Activated T-helper 1 cell treated with anti-CD3 and anti-CD28 coated beads, Interleukin-12 subunit alpha, Interleukin-12 subunit beta, Interleukin-2, Interleukin-4 antibody, amounts not matched to agents 30 ng/mL and 10 ng/mL and 1 ng/mL, durations not matched to agents 14 hours and 24 hours and 36 hours (primary cell): ENCODE results near the gene CLPTM1L. TPM values are rescaled to one million over a fixed set of nuclear protein-coding genes. Genes with fewer than 3 reads are reported as not detected.
"Not testable (repeated sequence)": the region's sequence is repeated elsewhere in the genome, so short reads cannot be mapped to it uniquely, and the experiment has no call there.

Source experiments
- DNase-seq: peaks from one replicate; pipeline ENCODE4 v3.0.0; 2021; ENCODE audit warnings: low spot score
- H3K27ac Mint-ChIP-seq: one replicate; pipeline ENCODE4 v1.8.0; 2021; ENCODE audit warnings: mild to moderate bottlenecking, mixed read lengths
- H3K27me3 Mint-ChIP-seq: one replicate; pipeline ENCODE4 v1.8.0; 2022; ENCODE audit warnings: mild to moderate bottlenecking, moderate library complexity, mixed read lengths; ENCODE audit not compliant: insufficient read depth
- H3K36me3 Mint-ChIP-seq: one replicate; pipeline ENCODE4 v1.8.0; 2021; ENCODE audit warnings: low read depth, mixed read lengths
- H3K4me1 Mint-ChIP-seq: one replicate; pipeline ENCODE4 v1.8.0; 2021; ENCODE audit warnings: low read depth, mixed read lengths
- H3K4me3 Mint-ChIP-seq: one replicate; pipeline ENCODE4 v1.8.0; 2021; ENCODE audit warnings: mild to moderate bottlenecking, moderate library complexity, mixed read lengths
- H3K9me3 Mint-ChIP-seq: one replicate; pipeline ENCODE4 v1.8.0; 2021; ENCODE audit warnings: mixed read lengths
- intact Hi-C: fragments of 100-400 bp; cut with micrococcal nuclease; formaldehyde crosslinking; loops from one replicate; pipeline ENCODE4 v1.15.1; 2024
- total RNA-seq: library from RNA; stranded (reverse); gene quantifications from 2 replicates; pipeline ENCODE4 v1.2.3, GENCODE V29; 2022

The CLPTM1L gene
- total RNA-seq, 1 donor from 2014 or later, result 132 TPM

- Mint-ChIP-seq H3K27me3 (peaks cover 2% of the 10 kb centered on the region), H3K9me3 (no peaks in the 10 kb centered on the region), H3K27ac (no peak overlapping the region), H3K4me3 (no peak overlapping the region), H3K36me3 (no peaks in the 10 kb centered on the region), H3K4me1 (no peaks in the 10 kb centered on the region)
- intact Hi-C loops, result no loop called here
- DNase-seq, result no peak
Observed at GRCh38 chr5:1376981-1377380, 32.1 kb upstream of the CLPTM1L start.

- H3K4me1 Mint-ChIP-seq, result no peaks in the 10 kb centered on the region
- H3K4me3 Mint-ChIP-seq, result no peak overlapping the region
- no peaks in the 10 kb centered on the region for H3K9me3 Mint-ChIP-seq
- no peak overlapping the region for H3K27ac Mint-ChIP-seq
- no peak for DNase-seq
- intact Hi-C loops, result no loop called here
- peaks cover 2% of the 10 kb centered on the region for H3K27me3 Mint-ChIP-seq
- no peaks in the 10 kb centered on the region for H3K36me3 Mint-ChIP-seq
Observed at GRCh38 chr5:1375871-1376810, 31.2 kb upstream of the CLPTM1L start.

GRCh38 chr5:1374679-1375055 lies 29.8 kb upstream of the CLPTM1L start:
- Mint-ChIP-seq H3K27me3 (peaks cover 2% of the 10 kb centered on the region), H3K36me3 (no peaks in the 10 kb centered on the region), H3K4me1 (no peaks in the 10 kb centered on the region), H3K27ac (no peak overlapping the region), H3K9me3 (no peaks in the 10 kb centered on the region), H3K4me3 (no peak overlapping the region)
- no peak for DNase-seq
- intact Hi-C loops, result no loop called here

- no peak overlapping the region for H3K4me3 Mint-ChIP-seq
- no peak overlapping the region for H3K27ac Mint-ChIP-seq
- H3K27me3 Mint-ChIP-seq, result peaks cover 2% of the 10 kb centered on the region
- H3K4me1 Mint-ChIP-seq, result no peaks in the 10 kb centered on the region
- intact Hi-C loops, result no loop called here
- no peak for DNase-seq
- H3K9me3 Mint-ChIP-seq, result no peaks in the 10 kb centered on the region
- no peaks in the 10 kb centered on the region for H3K36me3 Mint-ChIP-seq
Observed at GRCh38 chr5:1374030-1374678, 29.3 kb upstream of the CLPTM1L start.

- H3K4me3 Mint-ChIP-seq, H3K4me1 Mint-ChIP-seq, H3K27ac Mint-ChIP-seq, H3K36me3 Mint-ChIP-seq, intact Hi-C loops, H3K27me3 Mint-ChIP-seq, DNase-seq, H3K9me3 Mint-ChIP-seq: not testable (repeated sequence)
Observed at GRCh38 chr5:1371972-1372342, 27.1 kb upstream of the CLPTM1L start.

GRCh38 chr5:1371218-1371971 lies 26.5 kb upstream of the CLPTM1L start:
- H3K4me1 Mint-ChIP-seq, result no peaks in the 10 kb centered on the region
- intact Hi-C loops, result no loop called here
- no peaks in the 10 kb centered on the region for H3K9me3 Mint-ChIP-seq
- H3K27ac Mint-ChIP-seq, result no peak overlapping the region
- no peaks in the 10 kb centered on the region for H3K36me3 Mint-ChIP-seq
- no peak for DNase-seq
- H3K4me3 Mint-ChIP-seq, result no peak overlapping the region
- no peaks in the 10 kb centered on the region for H3K27me3 Mint-ChIP-seq

GRCh38 chr5:1370006-1370405 lies 25.1 kb upstream of the CLPTM1L start:
- Mint-ChIP-seq H3K36me3 (no peaks in the 10 kb centered on the region), H3K4me3 (no peak overlapping the region)
- intact Hi-C loops, result no loop called here

GRCh38 chr5:1368756-1369155 lies 23.9 kb upstream of the CLPTM1L start:
- H3K27ac Mint-ChIP-seq, result no peak overlapping the region
- DNase-seq, result no peak
- no peaks in the 10 kb centered on the region for H3K9me3 Mint-ChIP-seq
- no peaks in the 10 kb centered on the region for H3K4me1 Mint-ChIP-seq
- H3K36me3 Mint-ChIP-seq, result no peaks in the 10 kb centered on the region
- intact Hi-C loops, result no loop called here
- H3K27me3 Mint-ChIP-seq, result peaks cover 3% of the 10 kb centered on the region
- no peak overlapping the region for H3K4me3 Mint-ChIP-seq

More at GRCh38 chr5:1370006-1370405, 25.1 kb upstream of the CLPTM1L start:
- DNase-seq, result no peak
- peaks cover 2% of the 10 kb centered on the region for H3K27me3 Mint-ChIP-seq
- H3K9me3 Mint-ChIP-seq, result no peaks in the 10 kb centered on the region
- no peak overlapping the region for H3K27ac Mint-ChIP-seq
- H3K4me1 Mint-ChIP-seq, result no peaks in the 10 kb centered on the region

GRCh38 chr5:1368236-1368635 lies 23.3 kb upstream of the CLPTM1L start:
- intact Hi-C loops, result no loop called here
- no peaks in the 10 kb centered on the region for H3K4me1 Mint-ChIP-seq
- H3K27me3 Mint-ChIP-seq, result peaks cover 3% of the 10 kb centered on the region
- no peaks in the 10 kb centered on the region for H3K36me3 Mint-ChIP-seq
- H3K4me3 Mint-ChIP-seq, result no peak overlapping the region
- H3K27ac Mint-ChIP-seq, result no peak overlapping the region
- H3K9me3 Mint-ChIP-seq, result no peaks in the 10 kb centered on the region
- no peak for DNase-seq

- no peaks in the 10 kb centered on the region for H3K9me3 Mint-ChIP-seq
- intact Hi-C loops, result no loop called here
Observed at GRCh38 chr5:1367149-1367548, 22.2 kb upstream of the CLPTM1L start.

GRCh38 chr5:1366514-1366913 lies 21.6 kb upstream of the CLPTM1L start:
- H3K36me3 Mint-ChIP-seq, result no peaks in the 10 kb centered on the region
- no peak overlapping the region for H3K27ac Mint-ChIP-seq
- H3K27me3 Mint-ChIP-seq, result peaks cover 6% of the 10 kb centered on the region
- H3K4me3 Mint-ChIP-seq, result no peak overlapping the region
- DNase-seq, result no peak
- intact Hi-C loops, result no loop called here
- no peaks in the 10 kb centered on the region for H3K4me1 Mint-ChIP-seq
- no peaks in the 10 kb centered on the region for H3K9me3 Mint-ChIP-seq

More at GRCh38 chr5:1367149-1367548, 22.2 kb upstream of the CLPTM1L start:
- no peak for DNase-seq
- Mint-ChIP-seq H3K27me3 (peaks cover 6% of the 10 kb centered on the region), H3K27ac (no peak overlapping the region), H3K36me3 (no peaks in the 10 kb centered on the region), H3K4me3 (no peak overlapping the region), H3K4me1 (no peaks in the 10 kb centered on the region)

GRCh38 chr5:1364211-1364610 lies 19.3 kb upstream of the CLPTM1L start:
- H3K27me3 Mint-ChIP-seq, result peaks cover 6% of the 10 kb centered on the region
- H3K27ac Mint-ChIP-seq, result no peak overlapping the region
- H3K4me3 Mint-ChIP-seq, result no peak overlapping the region
- no peak for DNase-seq
- H3K9me3 Mint-ChIP-seq, result no peaks in the 10 kb centered on the region
- H3K4me1 Mint-ChIP-seq, result no peaks in the 10 kb centered on the region
- intact Hi-C loops, result no loop called here
- H3K36me3 Mint-ChIP-seq, result no peaks in the 10 kb centered on the region

- Mint-ChIP-seq H3K9me3 (no peaks in the 10 kb centered on the region), H3K27ac (no peak overlapping the region), H3K4me3 (no peak overlapping the region), H3K27me3 (peaks cover 6% of the 10 kb centered on the region), H3K4me1 (no peaks in the 10 kb centered on the region), H3K36me3 (no peaks in the 10 kb centered on the region)
- intact Hi-C loops, result no loop called here
- DNase-seq, result no peak
Observed at GRCh38 chr5:1363581-1363980, 18.7 kb upstream of the CLPTM1L start.
